NCI-H69 (cell line): ENCODE results near the gene GPS2.
A peak's percentile ranks its signal among the peaks of the same experiment; 100 is the strongest.

Experiments
- DNase-seq: peaks from one replicate; lab custom pipeline; 2025; lab: John Stamatoyannopoulos, UW

Gene GPS2

DNA sequence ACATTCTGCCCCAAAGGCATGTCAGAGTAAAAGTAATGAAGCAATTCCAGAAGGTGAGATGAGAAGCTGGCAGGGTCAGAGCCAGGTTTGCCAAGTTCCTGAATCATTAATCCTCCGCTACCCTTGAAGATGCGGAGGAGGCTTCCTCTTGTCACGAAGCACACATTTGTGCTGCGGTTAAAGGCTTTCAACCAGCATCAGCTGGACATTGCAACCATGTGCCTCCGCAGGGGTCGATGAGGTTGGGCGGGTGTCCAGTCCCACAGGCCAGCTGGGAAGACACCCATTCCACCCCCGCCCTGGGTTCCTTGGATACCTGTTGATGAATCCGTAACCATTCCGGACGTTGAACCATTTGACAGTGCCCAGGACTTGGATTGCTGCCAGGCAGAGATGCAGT is 22.0 kb downstream of the GPS2 start:
- DNase-seq = no peak

DNA sequence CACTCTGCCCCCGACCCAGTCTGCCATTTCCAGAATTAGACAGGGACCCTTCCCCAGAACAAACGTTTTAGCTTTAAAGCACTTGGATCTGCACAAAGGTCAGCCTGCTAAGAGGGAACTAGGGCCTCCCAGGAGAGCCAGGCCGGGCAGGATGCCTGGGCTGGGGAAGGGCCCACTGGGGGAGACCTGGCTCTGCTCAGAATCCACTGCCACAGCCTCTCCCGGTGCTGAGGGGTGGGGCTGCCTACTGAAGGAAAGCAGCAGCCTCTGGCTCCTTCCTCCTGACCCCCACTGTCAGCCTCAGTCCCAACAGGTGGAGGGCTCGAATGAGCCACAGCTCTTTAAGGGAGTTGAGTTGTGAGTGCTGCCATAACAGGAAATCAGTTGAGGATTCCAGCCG is 22.4 kb downstream of the GPS2 start:
- DNase-seq = no peak

DNA sequence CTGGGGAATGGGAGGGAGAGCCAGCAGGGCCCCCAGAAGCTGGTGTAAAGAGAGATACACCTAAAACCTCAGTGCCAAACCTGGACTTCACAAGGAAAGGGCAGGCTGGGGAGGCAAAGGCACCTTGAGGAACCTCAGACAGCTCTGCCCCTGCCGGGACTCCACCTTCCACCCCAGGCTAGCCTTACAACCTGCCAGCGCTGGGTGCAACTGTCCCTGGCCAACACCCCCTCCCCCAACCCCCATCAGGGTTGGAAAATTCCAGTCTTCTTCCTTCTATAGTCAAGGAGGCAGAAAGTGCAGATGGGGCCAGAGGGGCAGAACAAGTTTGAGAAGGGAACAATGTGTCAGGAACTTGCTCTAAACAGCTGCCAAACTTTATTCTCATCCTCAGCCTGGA is 23.0 kb downstream of the GPS2 start:
- DNase-seq = no peak

DNA sequence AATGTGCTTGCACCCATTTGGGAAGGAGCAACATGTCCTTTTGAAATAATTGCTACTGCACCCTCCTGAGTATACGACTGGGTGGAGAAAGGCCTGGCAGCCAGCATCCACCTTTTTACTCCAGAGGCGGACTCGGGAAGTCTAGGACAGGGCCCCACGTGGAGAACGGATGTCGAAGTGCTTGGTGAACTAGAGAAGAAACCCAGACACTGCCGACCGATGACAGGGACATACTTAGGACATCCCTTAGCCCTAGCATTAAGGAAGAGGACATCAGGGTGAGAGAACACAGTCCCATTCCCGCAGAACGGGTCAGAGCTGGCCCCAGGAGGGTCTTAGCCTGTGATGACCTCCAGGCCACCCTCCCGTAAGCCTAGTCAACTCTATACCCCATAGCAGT is 24.5 kb downstream of the GPS2 start:
- no peak for DNase-seq

DNA sequence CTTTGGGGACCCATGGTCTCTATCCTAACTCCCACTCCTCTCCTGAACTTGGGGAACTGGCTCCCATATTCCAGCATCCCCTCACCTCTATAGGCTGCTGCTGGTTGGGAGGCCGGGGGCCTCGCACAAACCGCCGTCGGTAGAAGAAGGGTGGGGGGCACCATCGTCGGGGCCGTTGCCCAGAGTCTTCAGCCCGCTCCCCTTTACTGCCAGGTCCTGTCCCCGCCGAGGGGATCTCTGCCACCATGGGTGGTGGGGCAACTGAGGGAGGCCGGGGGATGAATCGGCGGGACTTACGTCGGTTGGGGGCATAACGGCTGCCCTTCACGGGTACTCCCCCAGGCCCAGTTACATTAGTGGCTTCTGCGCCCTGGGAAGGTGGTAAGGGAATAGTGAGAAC is 25.0 kb downstream of the GPS2 start:
- DNase-seq = no peak

DNA sequence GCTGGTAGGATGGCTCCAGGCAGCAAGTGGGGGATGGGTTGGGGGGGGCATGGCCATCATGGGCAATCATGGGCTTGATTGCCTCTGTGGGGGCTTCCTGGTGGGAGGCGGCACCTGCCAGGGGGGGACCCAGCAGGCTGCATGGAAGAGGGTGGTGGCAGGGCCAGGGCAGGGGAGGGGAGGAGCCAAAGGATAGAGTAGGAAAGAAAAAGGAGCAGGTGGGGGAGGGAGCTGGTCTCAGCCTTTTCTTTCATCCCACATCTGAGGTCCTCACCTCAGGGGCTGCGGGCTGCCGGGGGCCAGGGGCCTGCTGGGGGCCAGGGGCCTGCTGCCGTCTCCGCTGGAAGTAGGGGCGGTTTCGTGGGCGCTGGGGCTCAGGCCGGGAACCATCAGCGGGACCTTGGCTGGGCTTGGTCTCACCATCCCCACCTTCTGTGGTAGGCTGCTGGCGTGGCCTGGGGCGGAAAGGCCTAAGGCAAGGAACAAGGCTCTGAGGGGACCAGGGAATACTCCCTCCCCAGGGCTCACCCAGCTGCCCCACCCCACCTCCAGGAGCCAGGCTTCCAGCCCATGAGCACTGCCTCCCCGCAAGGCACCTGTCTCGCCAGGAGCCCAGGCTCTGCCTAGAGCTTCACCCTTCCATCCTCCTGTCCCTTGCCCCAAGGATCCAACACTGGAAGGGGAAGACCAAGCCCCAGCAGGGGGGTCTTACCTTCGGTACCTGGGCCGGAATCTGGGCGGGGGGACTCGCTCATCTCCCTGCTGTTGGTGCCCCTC is 25.7 kb downstream of the GPS2 start:
- DNase-seq = no peak

DNA sequence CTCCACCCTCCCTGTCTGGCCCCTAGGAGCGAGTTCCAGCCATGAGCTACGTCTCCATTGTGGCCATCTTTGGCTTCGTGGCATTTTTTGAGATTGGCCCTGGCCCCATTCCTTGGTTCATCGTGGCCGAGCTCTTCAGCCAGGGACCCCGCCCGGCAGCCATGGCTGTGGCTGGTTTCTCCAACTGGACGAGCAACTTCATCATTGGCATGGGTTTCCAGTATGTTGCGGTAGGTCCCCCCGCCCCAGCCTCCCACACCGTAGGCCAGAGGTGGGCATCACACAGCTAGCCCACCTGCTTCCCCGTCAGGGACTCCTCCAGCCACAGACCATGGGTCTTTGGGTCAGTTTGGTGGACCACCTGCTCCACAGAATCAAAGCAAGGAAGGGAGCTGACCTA is 29.5 kb downstream of the GPS2 start:
- DNase-seq = no peak

DNA sequence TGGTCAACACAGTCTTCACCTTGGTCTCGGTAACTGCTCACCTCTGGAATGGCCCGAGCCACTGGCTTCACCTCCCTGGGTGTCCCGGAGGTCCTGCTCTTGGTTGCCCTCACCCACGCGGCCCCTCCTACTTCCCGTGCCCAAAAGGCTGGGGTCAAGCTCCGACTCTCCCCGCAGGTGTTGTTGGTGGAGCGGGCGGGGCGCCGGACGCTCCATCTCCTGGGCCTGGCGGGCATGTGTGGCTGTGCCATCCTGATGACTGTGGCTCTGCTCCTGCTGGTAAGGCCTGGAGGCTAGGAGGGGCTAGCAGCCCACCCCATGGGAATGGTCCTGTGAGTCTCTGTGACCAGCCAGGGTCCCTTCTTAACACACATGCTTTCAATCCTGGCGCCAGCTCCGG is 30.2 kb downstream of the GPS2 start:
- no peak for DNase-seq

DNA sequence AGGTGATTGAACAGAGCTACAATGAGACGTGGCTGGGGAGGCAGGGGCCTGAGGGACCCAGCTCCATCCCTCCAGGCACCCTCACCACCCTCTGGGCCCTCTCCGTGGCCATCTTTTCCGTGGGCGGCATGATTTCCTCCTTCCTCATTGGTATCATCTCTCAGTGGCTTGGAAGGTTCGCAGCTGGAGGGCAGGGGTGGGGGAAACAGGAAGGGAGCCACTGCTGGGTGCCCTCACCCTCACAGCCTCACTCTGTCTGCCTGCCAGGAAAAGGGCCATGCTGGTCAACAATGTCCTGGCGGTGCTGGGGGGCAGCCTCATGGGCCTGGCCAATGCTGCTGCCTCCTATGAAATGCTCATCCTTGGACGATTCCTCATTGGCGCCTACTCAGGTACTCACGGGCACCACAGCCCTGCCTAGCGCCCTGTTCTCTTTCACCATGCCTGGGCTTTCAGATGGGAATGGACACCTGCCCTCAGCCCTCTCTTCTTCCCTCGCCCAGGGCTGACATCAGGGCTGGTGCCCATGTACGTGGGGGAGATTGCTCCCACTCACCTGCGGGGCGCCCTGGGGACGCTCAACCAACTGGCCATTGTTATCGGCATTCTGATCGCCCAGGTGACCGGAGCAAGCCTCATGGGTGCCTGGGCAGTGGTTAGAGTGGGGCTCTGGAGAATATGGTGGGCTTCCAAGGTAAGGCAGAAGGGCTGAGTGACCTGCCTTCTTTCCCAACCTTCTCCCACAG is 31.5 kb downstream of the GPS2 start:
- DNase-seq = no peak

DNA sequence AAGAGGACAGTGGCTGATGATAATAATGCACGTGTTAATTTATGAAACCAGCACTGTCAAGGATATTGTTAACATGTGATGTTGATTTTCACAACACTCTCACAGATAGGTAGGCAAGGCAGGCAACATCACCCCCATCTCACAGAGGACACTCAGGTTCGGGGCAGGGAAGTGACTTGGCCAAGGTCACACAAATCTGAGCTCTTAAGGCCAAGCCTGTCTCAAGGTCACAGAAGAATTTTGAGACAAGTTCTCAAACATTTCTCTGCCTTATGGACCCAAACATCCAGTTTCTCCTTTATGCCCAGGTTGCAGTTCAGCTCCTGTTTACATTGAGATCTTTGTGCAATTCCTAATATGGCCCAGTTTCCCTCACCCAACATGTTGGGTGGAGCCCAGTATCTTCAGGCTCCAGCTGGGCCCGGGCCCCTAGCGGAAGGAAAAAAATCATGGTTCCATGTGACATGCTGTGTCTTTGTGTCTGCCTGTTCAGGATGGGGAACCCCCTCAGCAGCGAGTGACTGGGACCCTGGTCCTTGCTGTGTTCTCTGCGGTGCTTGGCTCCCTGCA is 32.3 kb downstream of the GPS2 start:
- DNase-seq = no peak

DNA sequence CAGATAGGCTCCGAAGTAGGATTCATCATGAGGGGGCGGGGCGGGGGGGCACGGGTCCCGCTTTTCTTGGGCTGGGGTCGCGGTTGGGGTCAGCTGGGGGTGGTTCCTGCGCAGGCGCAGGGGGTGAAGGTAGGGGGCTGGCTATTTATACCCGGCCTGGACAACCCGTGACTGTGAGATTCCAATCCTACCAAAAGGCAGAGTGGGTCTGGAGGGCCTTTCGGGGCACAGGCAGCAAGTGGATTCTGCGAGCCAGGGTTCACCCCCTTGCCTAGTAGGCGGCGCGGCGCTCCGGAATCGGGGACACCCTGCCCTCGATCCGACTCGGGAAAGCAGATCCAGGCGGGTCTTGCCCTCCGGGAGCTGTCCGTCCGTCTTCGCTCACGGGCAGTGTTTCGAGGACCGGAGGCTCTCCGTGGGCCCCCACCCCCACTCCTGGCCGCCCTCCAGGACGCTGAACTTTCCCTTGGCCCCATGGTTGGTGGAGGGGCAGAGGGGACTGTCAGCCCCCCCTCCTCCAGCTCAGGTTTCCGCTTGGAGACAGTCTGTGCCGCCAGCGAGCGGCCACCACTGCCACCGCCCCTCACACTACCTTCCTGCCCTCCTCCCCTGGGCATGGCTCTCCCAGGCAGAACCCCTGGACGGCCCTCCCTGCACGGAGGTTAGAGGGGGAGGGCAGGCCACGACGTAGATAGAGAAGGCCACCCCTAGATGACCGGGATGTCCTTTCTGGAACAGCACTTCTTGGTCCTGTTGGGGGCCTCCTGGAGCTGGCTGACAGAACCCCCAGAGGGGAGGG is 33.0 kb downstream of the GPS2 start:
- peak; percentile 30 for DNase-seq

DNA sequence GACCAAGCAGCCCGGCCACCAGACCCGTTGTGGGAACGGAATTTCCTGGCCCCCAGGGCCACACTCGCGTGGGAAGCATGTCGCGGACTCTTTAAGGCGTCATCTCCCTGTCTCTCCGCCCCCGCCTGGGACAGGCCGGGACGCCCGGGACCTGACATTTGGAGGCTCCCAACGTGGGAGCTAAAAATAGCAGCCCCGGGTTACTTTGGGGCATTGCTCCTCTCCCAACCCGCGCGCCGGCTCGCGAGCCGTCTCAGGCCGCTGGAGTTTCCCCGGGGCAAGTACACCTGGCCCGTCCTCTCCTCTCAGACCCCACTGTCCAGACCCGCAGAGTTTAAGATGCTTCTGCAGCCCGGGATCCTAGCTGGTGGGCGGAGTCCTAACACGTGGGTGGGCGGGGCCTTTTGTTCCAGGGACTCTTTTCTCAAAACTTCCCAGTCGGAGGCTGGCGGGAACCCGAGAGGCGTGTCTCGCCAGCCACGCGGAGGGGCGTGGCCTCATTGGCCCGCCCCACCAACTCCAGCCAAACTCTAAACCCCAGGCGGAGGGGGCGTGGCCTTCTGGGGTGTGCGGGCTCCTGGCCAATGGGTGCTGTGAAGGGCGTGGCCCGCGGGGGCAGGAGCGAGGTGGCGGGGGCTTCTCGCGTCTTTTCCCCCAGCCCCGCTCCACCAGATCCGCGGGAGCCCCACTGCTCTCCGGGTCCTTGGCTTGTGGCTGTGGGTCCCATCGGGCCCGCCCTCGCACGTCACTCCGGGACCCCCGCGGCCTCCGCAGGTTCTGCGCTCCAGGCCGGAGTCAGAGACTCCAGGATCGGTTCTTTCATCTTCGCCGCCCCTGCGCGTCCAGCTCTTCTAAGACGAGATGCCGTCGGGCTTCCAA is 33.8 kb downstream of the GPS2 start, which contains the start of gene SLC2A4:
Gene SLC2A4, plus strand, starts transcription at position 645 of the 879 bp plus-strand sequence. Its CDS starts 217 bp downstream, at position 862.
- peak; percentile 92 for DNase-seq

DNA sequence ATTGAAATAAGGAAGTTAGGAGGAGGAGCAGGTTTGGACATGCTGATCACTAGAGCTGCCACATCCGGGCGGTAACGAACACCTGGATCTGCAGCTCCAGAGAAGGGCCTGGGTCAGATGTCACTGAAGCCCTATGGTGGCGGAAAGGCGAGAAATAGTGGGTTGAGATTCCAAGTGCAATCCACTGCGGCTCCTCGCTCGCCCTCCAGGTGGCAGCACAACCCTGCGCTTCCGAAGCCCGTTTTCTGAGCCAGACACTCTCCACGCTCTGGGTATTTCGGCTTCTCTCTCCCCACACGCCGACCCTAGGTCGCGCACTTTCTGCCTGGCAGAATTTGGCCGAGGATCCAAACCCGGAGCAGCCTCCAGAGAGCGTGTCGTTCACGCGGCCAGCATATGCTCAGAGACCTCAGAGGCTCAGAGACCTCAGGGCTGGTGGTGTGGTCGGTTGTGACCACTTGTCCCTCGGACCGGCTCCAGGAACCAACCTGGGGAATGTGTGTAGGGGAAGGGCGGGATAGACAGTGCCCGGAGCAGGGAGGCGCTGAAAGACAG is 34.6 kb downstream of the GPS2 start:
- DNase-seq = peak; percentile 78

DNA sequence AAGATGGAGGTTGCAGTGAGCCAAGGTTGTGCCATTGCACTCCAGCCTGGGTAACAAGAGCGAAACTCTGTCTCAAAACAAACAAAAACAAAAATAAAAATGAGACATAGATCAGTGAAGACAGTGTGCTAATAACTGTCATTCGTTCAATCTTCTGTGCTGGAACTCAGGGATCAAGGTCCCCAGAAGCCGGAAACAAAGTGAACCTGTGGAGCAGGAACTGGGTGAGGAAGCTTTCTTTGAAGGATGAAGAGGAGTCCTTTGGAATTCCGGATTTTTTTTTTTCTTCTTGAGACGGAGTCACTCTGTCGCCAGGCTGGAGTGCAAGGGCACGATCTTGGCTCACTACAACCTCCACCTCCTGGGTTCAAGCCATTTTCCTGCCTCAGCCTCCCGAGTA is 35.7 kb downstream of the GPS2 start:
- no peak for DNase-seq

DNA sequence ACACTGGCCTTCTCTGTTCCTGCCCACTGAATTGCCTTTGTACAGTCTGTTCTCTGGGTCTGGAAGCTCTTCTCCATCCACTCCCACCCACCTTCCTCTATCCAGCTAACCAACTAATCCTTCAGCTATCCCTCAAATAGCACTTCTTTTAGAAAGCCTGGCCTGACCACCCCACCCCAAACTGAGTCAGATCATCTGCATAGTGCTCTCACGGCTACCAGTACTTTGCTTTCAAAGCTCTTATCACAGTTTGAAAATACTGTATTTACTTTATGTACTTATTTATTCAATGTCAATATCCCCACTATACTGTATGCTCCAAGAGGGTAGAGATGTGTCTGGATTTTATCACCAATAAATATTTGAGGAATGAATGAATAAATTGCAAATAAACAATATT is 48.4 kb downstream of the GPS2 start:
- no peak for DNase-seq

DNA sequence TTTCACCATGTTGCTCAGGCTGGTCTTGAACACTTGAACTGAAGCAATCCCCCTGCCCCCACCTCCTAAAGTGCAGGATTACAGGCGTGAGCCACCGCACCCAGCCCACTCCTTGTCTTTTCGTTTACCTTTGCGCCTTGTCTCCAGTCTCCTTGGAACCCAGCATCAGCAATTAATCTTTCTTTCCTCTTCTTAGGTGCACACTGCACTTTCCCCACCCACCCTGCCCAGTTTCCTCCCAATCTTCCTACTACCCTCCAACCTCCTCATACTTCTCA is 51.4 kb downstream of the GPS2 start:
- peak; percentile 42 for DNase-seq

DNA sequence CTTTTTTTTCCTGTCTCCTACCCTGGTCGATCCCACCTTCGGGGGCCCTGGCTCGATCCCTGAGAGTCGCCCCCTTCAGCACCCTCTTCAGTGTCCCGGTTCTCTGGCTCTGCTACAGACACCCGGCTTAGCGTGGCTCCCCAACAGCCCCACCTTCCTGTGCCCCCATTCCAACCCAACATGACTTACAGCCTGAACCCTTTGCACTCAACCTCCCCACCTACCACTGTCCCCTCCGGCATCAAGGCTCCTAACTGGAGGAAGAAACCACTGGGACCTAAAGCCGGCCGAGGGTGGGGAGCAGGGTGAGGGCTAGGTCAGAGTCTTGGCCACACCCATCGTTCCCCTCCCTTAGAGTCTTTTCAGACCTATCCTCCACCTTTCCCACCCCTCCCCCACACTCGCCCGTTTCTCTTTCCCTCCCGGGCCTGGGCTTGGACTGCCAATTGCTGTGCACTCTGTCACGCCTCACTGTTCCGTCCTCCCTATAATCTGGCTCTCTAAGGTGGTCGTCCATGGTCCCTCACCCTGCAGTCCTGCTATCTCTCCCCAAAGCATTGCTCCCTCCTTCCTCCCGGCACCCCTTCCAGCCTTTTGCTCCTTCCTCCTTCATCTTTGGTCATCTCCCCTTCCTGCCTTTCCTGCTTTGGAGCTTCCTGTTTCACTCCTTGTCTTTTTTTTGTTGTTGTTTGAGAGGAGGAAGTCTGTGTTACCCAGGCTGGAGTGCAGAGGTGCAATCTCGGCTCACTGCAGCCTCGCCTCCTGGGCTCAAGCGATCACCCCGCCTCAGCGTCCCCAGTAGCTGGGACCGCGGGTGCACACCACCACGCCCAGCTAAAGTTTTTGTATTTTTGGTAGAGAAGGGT is 52.0 kb downstream of the GPS2 start:
- peak; percentile 78 for DNase-seq
